HCT116 (cell line): ENCODE data around the gene SNX9. TPM values are rescaled to one million over a fixed set of nuclear protein-coding genes. Genes with fewer than 3 reads are reported as not detected.

Source experiments
- ATAC-seq: fragments of 200-7000 bp; cut with Tn5 transposase; 2 replicates; pipeline ENCODE4 v1.9.1; 2020; ENCODE audit warnings: mild to moderate bottlenecking, moderate library complexity
- BruUV-seq: library from RNA; stranded (reverse); fragments of 400-500 nt; replicated peaks from 2 replicates; lab custom pipeline; 2021; lab: Mats Ljungman, UMichigan
- CTCF ChIA-PET: fragments of 300-600 bp; sonication (Branson Sonifier 250); formaldehyde crosslinking; loops from one replicate; lab custom pipeline; 2021; ENCODE audit warnings: antibody characterized with exemption; lab: Charles Lee
- POLR2A ChIA-PET: fragments of 300-600, 350-600 bp; sonication (Branson Sonifier 250); formaldehyde crosslinking; loops from one replicate; lab custom pipeline; 2021; ENCODE audit warnings: antibody characterized with exemption; lab: Charles Lee
- RAD21 ChIA-PET, 2 experiments: fragments of 300-600 bp; sonication (Branson Sonifier 250); formaldehyde crosslinking; loops; one replicate each; lab custom pipeline; 2023; ENCODE audit warnings: low total read pairs in 2 of 2; ENCODE audit not compliant: uncharacterized antibody in 2 of 2, unreplicated experiment in 2 of 2, low non-redundant PET in 1 of 2; lab: Charles Lee
- DNase-seq: peaks from one replicate; pipeline ENCODE4 v3.0.0-alpha.2; 2010; ENCODE audit warnings: low read depth, low spot score
- H2AFZ ChIP-seq: fragments of 200-600 bp; shearing (Covaris generic), sonication (generic); 2 replicates; pipeline ENCODE4 v1.6.1; 2017; ENCODE audit warnings: low read depth, mixed run types, mixed read lengths, antibody characterized with exemption, low read length; ENCODE audit not compliant: poor library complexity, severe bottlenecking
- H3K27ac ChIP-seq: 2 replicates; pipeline ENCODE4 v1.5.1; 2012; ENCODE audit warnings: low read depth, low read length
- H3K27me3 ChIP-seq: fragments of 200-600 bp; sonication (generic); 2 replicates; pipeline ENCODE4 v1.6.1; 2016; ENCODE audit warnings: mixed run types, low read length, mixed read lengths; ENCODE audit not compliant: insufficient read depth
- H3K36me3 ChIP-seq, 2 experiments: fragments of 200-500 bp in 1 of 2; fragments of 200-600 bp in 1 of 2; sonication (Bioruptor generic) in 1 of 2; sonication (generic) in 1 of 2; 2 replicates each; pipeline versions ENCODE4 v1.5.1 to v1.6.1; 2014 to 2016; ENCODE audit warnings: low read length in 2 of 2, inconsistent platforms in 1 of 2, mixed read lengths in 1 of 2, mixed run types in 1 of 2; ENCODE audit not compliant: insufficient read depth in 2 of 2, control insufficient read depth in 1 of 2
- H3K4me1 ChIP-seq, 2 experiments: fragments of 200-600 bp in 1 of 2; sonication (generic) in 1 of 2; 2 replicates each; pipeline versions ENCODE4 v1.5.1 to v1.6.1; 2012 to 2017; ENCODE audit warnings: low read length in 2 of 2, inconsistent platforms in 1 of 2, mild to moderate bottlenecking in 1 of 2, mixed read lengths in 1 of 2, mixed run types in 1 of 2, moderate library complexity in 1 of 2; ENCODE audit not compliant: insufficient read depth in 2 of 2, control insufficient read depth in 1 of 2
- H3K4me2 ChIP-seq: fragments of 200-600 bp; sonication (generic); 2 replicates; pipeline ENCODE4 v1.6.1; 2017; ENCODE audit warnings: mixed run types, low read length, mixed read lengths
- H3K4me3 ChIP-seq, 2 experiments: fragments of 200-600 bp in 1 of 2; sonication (generic) in 1 of 2; replicated peaks in 1 of 2; 2 replicates each; pipeline ENCODE4 v1.5.1; 2011 to 2016; ENCODE audit warnings: low read length in 2 of 2, control low read depth in 1 of 2, low read depth in 1 of 2, mild to moderate bottlenecking in 1 of 2, mixed read lengths in 1 of 2, mixed run types in 1 of 2
- H3K79me2 ChIP-seq: fragments of 200-600 bp; sonication (generic); 2 replicates; pipeline ENCODE4 v1.6.1; 2017; ENCODE audit warnings: mild to moderate bottlenecking, mixed run types, low read length, moderate library complexity, mixed read lengths; ENCODE audit not compliant: insufficient read depth
- H3K9ac ChIP-seq: fragments of 200-600 bp; sonication (generic); 2 replicates; pipeline ENCODE4 v1.6.1; 2016; ENCODE audit warnings: low read length, mixed read lengths
- H3K9me2 ChIP-seq: fragments of 200-600 bp; sonication (generic), shearing (Covaris generic); 2 replicates; pipeline ENCODE4 v1.6.1; 2017; ENCODE audit warnings: mixed run types, mild to moderate bottlenecking, moderate library complexity; ENCODE audit not compliant: insufficient read depth
- H3K9me3 ChIP-seq, 2 experiments: fragments of 200-500 bp in 1 of 2; fragments of 200-600 bp in 1 of 2; sonication (Bioruptor generic) in 1 of 2; sonication (generic) in 1 of 2; 2 replicates each; pipeline ENCODE4 v1.6.1; 2014 to 2017; ENCODE audit warnings: low read length in 2 of 2, mixed read lengths in 2 of 2, inconsistent platforms in 1 of 2, low read depth in 1 of 2, mild to moderate bottlenecking in 1 of 2, mixed run types in 1 of 2, moderate library complexity in 1 of 2; ENCODE audit not compliant: control insufficient read depth in 1 of 2, insufficient read depth in 1 of 2
- H4K20me1 ChIP-seq: fragments of 200-600 bp; sonication (generic), shearing (Covaris generic); 2 replicates; pipeline ENCODE4 v1.6.1; 2017; ENCODE audit warnings: mixed run types, mild to moderate bottlenecking, moderate library complexity; ENCODE audit not compliant: insufficient read depth
- CEBPB ChIP-seq: IDR thresholded peaks from 2 replicates; pipeline ENCODE4 v1.6.1; 2012; ENCODE audit warnings: low read depth
- CTCF ChIP-seq, 3 experiments: fragments of 200-600 bp in 1 of 3; sonication (generic) in 1 of 3; IDR thresholded peaks in 2 of 3; conservative IDR thresholded peaks in 1 of 3; 2 replicates each; pipeline ENCODE4 v1.5.1; 2012 to 2017; ENCODE audit warnings: low read depth in 2 of 3, low read length in 2 of 3, antibody characterized with exemption in 1 of 3, borderline replicate concordance in 1 of 3, control low read depth in 1 of 3, mild to moderate bottlenecking in 1 of 3, mixed read lengths in 1 of 3, mixed run types in 1 of 3, moderate library complexity in 1 of 3; ENCODE audit not compliant: insufficient read depth in 1 of 3
- EGR1 ChIP-seq: IDR thresholded peaks from 2 replicates; pipeline ENCODE4 v1.6.1; 2012; ENCODE audit warnings: low read depth
- ELF1 ChIP-seq: IDR thresholded peaks from 2 replicates; pipeline ENCODE4 v1.6.1; 2012; ENCODE audit warnings: low read depth, borderline replicate concordance
- EZH2 ChIP-seq: fragments of 200-600 bp; sonication (generic); IDR thresholded peaks from 2 replicates; pipeline ENCODE4 v1.6.1; 2017; ENCODE audit warnings: antibody characterized with exemption, mixed run types
- SIN3A ChIP-seq: IDR thresholded peaks from 2 replicates; pipeline ENCODE4 v1.6.1; 2012; ENCODE audit warnings: low read depth
- SP1 ChIP-seq: IDR thresholded peaks from 2 replicates; pipeline ENCODE4 v1.6.1; 2012; ENCODE audit warnings: low read depth
- TCF7L2 ChIP-seq: IDR thresholded peaks from 2 replicates; pipeline ENCODE4 v1.7.0; 2011; ENCODE audit warnings: borderline replicate concordance, inconsistent platforms; ENCODE audit not compliant: insufficient read depth, insufficient read length; ENCODE audit errors: extremely low read depth
- YY1 ChIP-seq: IDR thresholded peaks from 2 replicates; pipeline ENCODE4 v1.6.1; 2011; ENCODE audit warnings: low read length, low read depth, moderate library complexity, mild to moderate bottlenecking; ENCODE audit not compliant: insufficient replicate concordance; ENCODE audit errors: extremely low read depth
- ZFX ChIP-seq: fragments of 450-650 bp; IDR thresholded peaks from 2 replicates; pipeline ENCODE4 v1.6.1; 2017
- intact Hi-C: fragments of 100-400 bp; cut with micrococcal nuclease; formaldehyde crosslinking; loops from 2 replicates; pipeline ENCODE4 v1.10.0; 2022
- total RNA-seq: library from RNA; stranded (reverse); gene quantifications from one replicate; pipeline ENCODE4 v1.2.1, GENCODE V29; 2021; ENCODE audit not compliant: unreplicated experiment
- TF ChIP-seq, protein P1 (sequence below): IDR thresholded peaks from 2 replicates; pipeline ENCODE4 v1.6.1; 2012

The SNX9 gene
- total RNA-seq, 1 experiment from 2014 or later, result 42.5 TPM

GRCh38 chr6:157935786-157936185, 112.7 kb downstream of the SNX9 start:
- Histone ChIP-seq H3K4me1 (no peaks in the 10 kb centered on the region), H3K27me3 (no peaks in the 10 kb centered on the region), H3K36me3 (peaks cover 31% of the 10 kb centered on the region in 2 experiments), H3K4me2 (no peak overlapping the region)
- POLR2A ChIA-PET, result no interaction called here
- BruUV-seq, result no TSS peak
- TF ChIP-seq CTCF (IDR thresholded peaks at IDR 0.05 in 2 of 3, conservative IDR thresholded peaks at IDR 0.05 in 1 of 3; ENCODE audit: borderline replicate concordance in 1 of 3, insufficient read depth in 1 of 3, low read depth in 2 of 3, low read length in 2 of 3) (no peak), TCF7L2 (no peak), SP1 (no peak), EGR1 (no peak), ZFX (no peak), CEBPB (no peak), YY1 (no peak), ELF1 (no peak), EZH2 (no peak), SIN3A (no peak)
- TF ChIP-seq, protein P1, sequence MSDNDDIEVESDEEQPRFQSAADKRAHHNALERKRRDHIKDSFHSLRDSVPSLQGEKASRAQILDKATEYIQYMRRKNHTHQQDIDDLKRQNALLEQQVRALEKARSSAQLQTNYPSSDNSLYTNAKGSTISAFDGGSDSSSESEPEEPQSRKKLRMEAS, result no peak
- TF ChIP-seq, all 23 proteins: peak for 0
- no peaks in the 10 kb centered on the region for H4K20me1 ChIP-seq
- H3K9ac ChIP-seq, result no peak overlapping the region
- H3K79me2 ChIP-seq, result no peaks in the 10 kb centered on the region
- intact Hi-C loops, result no loop called here
- no peak overlapping the region for H2AFZ ChIP-seq
- no peak for ATAC-seq
- RAD21 ChIA-PET, result no interaction called here
- no peak overlapping the region for H3K4me3 ChIP-seq
- CTCF ChIA-PET, result no interaction called here
- H3K9me2 ChIP-seq, result no peaks in the 10 kb centered on the region
- DNase-seq, result no peak
- H3K27ac ChIP-seq, result no peak overlapping the region
- H3K9me3 ChIP-seq, result no peaks in the 10 kb centered on the region
